Stimulated activated effector memory CD8-positive, alpha-beta T cell treated with anti-CD3 and anti-CD28 coated beads, Interleukin-12 subunit alpha, Interleukin-12 subunit beta, amount 100 ng/mL, for 72 hours (primary cell): ENCODE results near the gene CACNB4.
"Not testable (repeated sequence)": the region's sequence is repeated elsewhere in the genome, so short reads cannot be mapped to it uniquely, and the experiment has no call there.

Source experiments
- ATAC-seq: fragments of 150-1000 bp; cut with Tn5 transposase; 2 replicates; pipeline ENCODE4 v1.10.0; 2021
- DNase-seq, 2 donors: peaks; one replicate each; pipeline ENCODE4 v3.0.0; 2021 to 2022; ENCODE audit warnings: low spot score in 2 of 2
- H3K27ac Mint-ChIP-seq: one replicate; pipeline ENCODE4 v1.8.0; 2022; ENCODE audit warnings: mild to moderate bottlenecking, mixed read lengths
- H3K36me3 Mint-ChIP-seq: one replicate; pipeline ENCODE4 v1.8.0; 2022; ENCODE audit warnings: mild to moderate bottlenecking, mixed read lengths
- H3K4me1 Mint-ChIP-seq: one replicate; pipeline ENCODE4 v1.8.0; 2022; ENCODE audit warnings: mixed read lengths
- H3K4me3 Mint-ChIP-seq: one replicate; pipeline ENCODE4 v1.8.0; 2022; ENCODE audit warnings: mild to moderate bottlenecking, mixed read lengths
- H3K9me3 Mint-ChIP-seq: one replicate; pipeline ENCODE4 v1.8.0; 2022; ENCODE audit warnings: mixed read lengths

Gene CACNB4

GRCh38 chr2:151794422-151794821 is 304.4 kb downstream of the CACNB4 start:
- ATAC-seq, DNase-seq, H3K9me3 Mint-ChIP-seq, H3K27ac Mint-ChIP-seq, H3K4me3 Mint-ChIP-seq, H3K4me1 Mint-ChIP-seq: not testable (repeated sequence)
- peaks cover 14% of the 10 kb centered on the region for H3K36me3 Mint-ChIP-seq

GRCh38 chr2:151793123-151793522 is 305.7 kb downstream of the CACNB4 start:
- no peaks in the 10 kb centered on the region for H3K9me3 Mint-ChIP-seq
- H3K4me3 Mint-ChIP-seq, result no peak overlapping the region
- H3K4me1 Mint-ChIP-seq, result peaks cover 6% of the 10 kb centered on the region
- no peak for ATAC-seq
- peaks cover 5% of the 10 kb centered on the region for H3K36me3 Mint-ChIP-seq
- no peak overlapping the region for H3K27ac Mint-ChIP-seq
- DNase-seq, result no peak

GRCh38 chr2:151792589-151792988 is 306.3 kb downstream of the CACNB4 start:
- no peaks in the 10 kb centered on the region for H3K36me3 Mint-ChIP-seq
- no peak overlapping the region for H3K4me3 Mint-ChIP-seq
- H3K4me1 Mint-ChIP-seq, result peaks cover 6% of the 10 kb centered on the region
- no peak for ATAC-seq
- DNase-seq, result no peak
- H3K9me3 Mint-ChIP-seq, result no peaks in the 10 kb centered on the region
- no peak overlapping the region for H3K27ac Mint-ChIP-seq

GRCh38 chr2:151791545-151791944 is 307.3 kb downstream of the CACNB4 start:
- H3K4me3 Mint-ChIP-seq, result no peak overlapping the region
- DNase-seq (no peak), ATAC-seq (no peak)
- no peaks in the 10 kb centered on the region for H3K36me3 Mint-ChIP-seq
- no peaks in the 10 kb centered on the region for H3K9me3 Mint-ChIP-seq
- H3K4me1 Mint-ChIP-seq, result no peaks in the 10 kb centered on the region
- H3K27ac Mint-ChIP-seq, result no peak overlapping the region

- DNase-seq, result no peak
- Mint-ChIP-seq H3K36me3 (no peaks in the 10 kb centered on the region), H3K4me1 (no peaks in the 10 kb centered on the region), H3K27ac (no peak overlapping the region), H3K4me3 (no peak overlapping the region), H3K9me3 (no peaks in the 10 kb centered on the region)
- ATAC-seq, result no peak
These were observed 308.2 kb downstream of the CACNB4 start for GRCh38 chr2:151790689-151791088.

- H3K4me3 Mint-ChIP-seq, result no peak overlapping the region
- ATAC-seq, result no peak
- no peak for DNase-seq
- peaks cover 7% of the 10 kb centered on the region for H3K36me3 Mint-ChIP-seq
- no peak overlapping the region for H3K27ac Mint-ChIP-seq
- no peaks in the 10 kb centered on the region for H3K9me3 Mint-ChIP-seq
- peaks cover 6% of the 10 kb centered on the region for H3K4me1 Mint-ChIP-seq
These were observed 309.6 kb downstream of the CACNB4 start for GRCh38 chr2:151789055-151789834.

- Mint-ChIP-seq H3K9me3 (no peaks in the 10 kb centered on the region), H3K36me3 (peaks cover 8% of the 10 kb centered on the region), H3K27ac (no peak overlapping the region), H3K4me1 (peaks cover 6% of the 10 kb centered on the region), H3K4me3 (no peak overlapping the region)
- DNase-seq, result no peak
- no peak for ATAC-seq
These were observed 312.4 kb downstream of the CACNB4 start for GRCh38 chr2:151786483-151786882.

GRCh38 chr2:151786077-151786476 is 312.8 kb downstream of the CACNB4 start:
- H3K36me3 Mint-ChIP-seq, result peaks cover 8% of the 10 kb centered on the region
- no peak overlapping the region for H3K4me3 Mint-ChIP-seq
- no peak for DNase-seq
- ATAC-seq, result no peak
- H3K4me1 Mint-ChIP-seq, result peaks cover 6% of the 10 kb centered on the region
- H3K27ac Mint-ChIP-seq, result no peak overlapping the region
- H3K9me3 Mint-ChIP-seq, result no peaks in the 10 kb centered on the region

- ATAC-seq, result no peak
- peaks cover 6% of the 10 kb centered on the region for H3K4me1 Mint-ChIP-seq
- peak overlapping the region; percentile 12 for H3K27ac Mint-ChIP-seq
- no peak for DNase-seq
- H3K4me3 Mint-ChIP-seq, result no peak overlapping the region
- peaks cover 12% of the 10 kb centered on the region for H3K36me3 Mint-ChIP-seq
- H3K9me3 Mint-ChIP-seq, result peaks cover 3% of the 10 kb centered on the region
These were observed 315.7 kb downstream of the CACNB4 start for GRCh38 chr2:151783133-151783520.
